ENCODE measurements around the gene NHSL1.
"Not testable (repeated sequence)": the region's sequence is repeated elsewhere in the genome, so short reads cannot be mapped to it uniquely, and the experiment has no call there.

Gene NHSL1

GRCh38 chr6:138428944-138429598 lies 70.2 kb downstream of the NHSL1 start:
- peak; percentile 87 for DNase-seq (ENCODE audit: low spot score)

- peak; percentile 39 for DNase-seq (ENCODE audit: low spot score)
These were observed 71.6 kb downstream of the NHSL1 start for GRCh38 chr6:138427701-138428100.

GRCh38 chr6:138426500-138427123 lies 72.7 kb downstream of the NHSL1 start:
- no peak for DNase-seq (ENCODE audit: low spot score)

GRCh38 chr6:138425256-138425655 lies 74.0 kb downstream of the NHSL1 start:
- not testable (repeated sequence) for DNase-seq (ENCODE audit: low spot score)

GRCh38 chr6:138424004-138424904 lies 75.0 kb downstream of the NHSL1 start:
- no peak for DNase-seq (ENCODE audit: low spot score)

- no peak for DNase-seq (ENCODE audit: low spot score)
These were observed 76.4 kb downstream of the NHSL1 start for GRCh38 chr6:138422861-138423260.

GRCh38 chr6:138421608-138422007 lies 77.7 kb downstream of the NHSL1 start:
- DNase-seq (ENCODE audit: low spot score): no peak

GRCh38 chr6:138421089-138421488 lies 78.2 kb downstream of the NHSL1 start:
- DNase-seq (ENCODE audit: low spot score): no peak

GRCh38 chr6:138420356-138420755 lies 78.9 kb downstream of the NHSL1 start:
- DNase-seq (ENCODE audit: low spot score): no peak

GRCh38 chr6:138419766-138420165 lies 79.5 kb downstream of the NHSL1 start:
- no peak for DNase-seq (ENCODE audit: low spot score)

GRCh38 chr6:138418118-138418742 lies 81.1 kb downstream of the NHSL1 start:
- DNase-seq (ENCODE audit: low spot score): no peak

GRCh38 chr6:138417493-138418117 lies 81.7 kb downstream of the NHSL1 start:
- no peak for DNase-seq (ENCODE audit: low spot score)

- no peak for DNase-seq (ENCODE audit: low spot score)
These were observed 83.1 kb downstream of the NHSL1 start for GRCh38 chr6:138416206-138416605.

- DNase-seq (ENCODE audit: low spot score): no peak
These were observed 84.2 kb downstream of the NHSL1 start for GRCh38 chr6:138415125-138415524.

GRCh38 chr6:138410972-138411880 lies 88.1 kb downstream of the NHSL1 start:
- DNase-seq (ENCODE audit: low spot score): no peak

- DNase-seq (ENCODE audit: low spot score): no peak
These were observed 89.1 kb downstream of the NHSL1 start for GRCh38 chr6:138410048-138410735.

GRCh38 chr6:138406443-138406842 lies 92.9 kb downstream of the NHSL1 start:
- no peak for DNase-seq (ENCODE audit: low spot score)

- DNase-seq (ENCODE audit: low spot score): no peak
These were observed 93.4 kb downstream of the NHSL1 start for GRCh38 chr6:138405816-138406413.

- peak; percentile 36 for DNase-seq (ENCODE audit: low spot score)
These were observed 94.5 kb downstream of the NHSL1 start for GRCh38 chr6:138404666-138405337.

All from cerebellar cortex (tissue), 1 donor.